Gastroesophageal sphincter (tissue), 4 donors: Measurements from ENCODE around the gene EMCN. TPM values are rescaled to one million over a fixed set of nuclear protein-coding genes. Genes with fewer than 3 reads are reported as not detected.

Experiments
- ATAC-seq: fragments of 150-250 bp; one replicate; pipeline ENCODE4 v1.9.1; 2016; ENCODE audit warnings: mild to moderate bottlenecking, moderate library complexity
- H3K27ac ChIP-seq, 4 donors: fragments of 200-600 bp; sonication (generic) in 3 of 4; 1 replicate in 3 of 4; 2 replicates in 1 of 4; pipeline ENCODE4 v1.5.1; 2016 to 2019
- H3K27me3 ChIP-seq: fragments of 200-600 bp; sonication (generic); one replicate; pipeline ENCODE4 v1.5.1; 2019
- H3K36me3 ChIP-seq, 2 donors: fragments of 200-600 bp; sonication (generic); one replicate each; pipeline ENCODE4 v1.5.1; 2019; ENCODE audit warnings: control low read depth in 1 of 2
- H3K4me1 ChIP-seq, 3 donors: fragments of 200-600 bp; sonication (generic); 1 replicate in 2 of 3; 2 replicates in 1 of 3; pipeline ENCODE4 v1.5.1; 2016 to 2019; ENCODE audit warnings: control low read depth in 2 of 3
- H3K4me3 ChIP-seq, 2 donors: fragments of 200-600 bp; sonication (generic); one replicate each; pipeline ENCODE4 v1.5.1; 2019; ENCODE audit warnings: mild to moderate bottlenecking in 1 of 2, moderate library complexity in 1 of 2
- H3K9me3 ChIP-seq, 3 donors: fragments of 200-600 bp; sonication (generic); one replicate each; pipeline ENCODE4 v1.5.1; 2017 to 2019; ENCODE audit warnings: control low read depth in 2 of 3
- CTCF ChIP-seq, 4 experiments: fragments of 200-600 bp in 2 of 4; fragments of 450-650 bp in 2 of 4; sonication (generic) in 1 of 4; IDR thresholded peaks; one replicate each; pipeline ENCODE4 v1.5.1; 2017 to 2019; ENCODE audit warnings: antibody characterized with exemption in 4 of 4, mild to moderate bottlenecking in 2 of 4, moderate library complexity in 2 of 4
- EP300 ChIP-seq: sonication (generic); formaldehyde crosslinking; IDR thresholded peaks from one replicate; pipeline ENCODE4 v1.6.1; 2017; ENCODE audit warnings: antibody characterized with exemption, mild to moderate bottlenecking
- POLR2A ChIP-seq, 2 donors: fragments of 450-650 bp; IDR thresholded peaks; one replicate each; pipeline ENCODE4 v1.6.1; 2017; ENCODE audit warnings: antibody characterized with exemption in 2 of 2, mild to moderate bottlenecking in 2 of 2, moderate library complexity in 1 of 2
- POLR2AphosphoS5 ChIP-seq: sonication (generic); formaldehyde crosslinking; IDR thresholded peaks from one replicate; pipeline ENCODE4 v1.6.1; 2017; ENCODE audit warnings: antibody characterized with exemption
- WGBS, 2 donors: methylation state at CpG; one replicate each; pipeline ENCODE4 v1.1.5; 2018; ENCODE audit warnings: low coverage in 1 of 2; 5-methylcytosine and 5-hydroxymethylcytosine counted together
- total RNA-seq, 4 donors: library from RNA; depleted of rRNA; stranded (reverse); fragments of >200 nt; gene quantifications; one replicate each; pipeline ENCODE4 v1.1.0, GENCODE V29; 2016

EMCN gene
- total RNA-seq, 4 donors from 2014 or later: 5.3 to 26.8 (median 23.1) TPM

- Histone ChIP-seq H3K27me3 (no peaks in the 10 kb centered on the region), H3K27ac (no peak overlapping the region), H3K4me1 (peaks cover 0 to 3% (median 0%) of the 10 kb centered on the region in 3 donors), H3K36me3 (no peaks in the 10 kb centered on the region), H3K9me3 (no peaks in the 10 kb centered on the region), H3K4me3 (no peak overlapping the region)
- TF ChIP-seq POLR2AphosphoS5 (no peak), POLR2A (IDR thresholded peaks at IDR 0.05) (no peak), CTCF (IDR thresholded peaks at IDR 0.05) (no peak), EP300 (no peak)
- no peak for ATAC-seq
- 75 to 80% methylated on average over 1 of the region's 1 CpG for WGBS, 2 donors
Observed at GRCh38 chr4:100362366-100362765, 155.5 kb downstream of the EMCN start.

GRCh38 chr4:100361336-100361735 is 156.5 kb downstream of the EMCN start:
- no peak overlapping the region for H3K27ac ChIP-seq
- no peaks in the 10 kb centered on the region for H3K9me3 ChIP-seq
- H3K4me1 ChIP-seq: no peaks in the 10 kb centered on the region
- TF ChIP-seq POLR2A (IDR thresholded peaks at IDR 0.05) (no peak), POLR2AphosphoS5 (no peak), EP300 (no peak), CTCF (IDR thresholded peaks at IDR 0.05) (no peak)
- 76 to 100% methylated on average over 1 of the region's 1 CpG for WGBS, 2 donors
- H3K36me3 ChIP-seq: no peaks in the 10 kb centered on the region
- no peak overlapping the region for H3K4me3 ChIP-seq
- no peak for ATAC-seq
- no peaks in the 10 kb centered on the region for H3K27me3 ChIP-seq

GRCh38 chr4:100360211-100360610 is 157.6 kb downstream of the EMCN start:
- Histone ChIP-seq H3K9me3 (no peaks in the 10 kb centered on the region), H3K27ac (no peak overlapping the region), H3K4me1 (no peaks in the 10 kb centered on the region), H3K27me3 (no peaks in the 10 kb centered on the region), H3K4me3 (no peak overlapping the region), H3K36me3 (no peaks in the 10 kb centered on the region)
- 25 to 45% methylated on average over 1 of the region's 1 CpG for WGBS, 2 donors
- no peak for ATAC-seq
- TF ChIP-seq POLR2AphosphoS5 (no peak), POLR2A (IDR thresholded peaks at IDR 0.05) (no peak), CTCF (IDR thresholded peaks at IDR 0.05) (no peak)

- Histone ChIP-seq H3K27ac (no peak overlapping the region), H3K4me1 (no peaks in the 10 kb centered on the region), H3K36me3 (no peaks in the 10 kb centered on the region), H3K9me3 (no peaks in the 10 kb centered on the region), H3K27me3 (no peaks in the 10 kb centered on the region), H3K4me3 (no peak overlapping the region)
- no peak for ATAC-seq
- TF ChIP-seq POLR2AphosphoS5 (no peak), POLR2A (IDR thresholded peaks at IDR 0.05) (no peak), CTCF (IDR thresholded peaks at IDR 0.05) (no peak), EP300 (no peak)
- WGBS, 2 donors: 19 to 25% methylated on average over 2 of the region's 2 CpGs
Observed at GRCh38 chr4:100359441-100359840, 158.4 kb downstream of the EMCN start.

- no peak for ATAC-seq
Observed at GRCh38 chr4:100357542-100357941, 160.3 kb downstream of the EMCN start.

More at GRCh38 chr4:100357542-100357941, 160.3 kb downstream of the EMCN start:
- Histone ChIP-seq H3K4me3 (no peak overlapping the region), H3K4me1 (no peaks in the 10 kb centered on the region), H3K36me3 (no peaks in the 10 kb centered on the region), H3K27me3 (no peaks in the 10 kb centered on the region), H3K9me3 (no peaks in the 10 kb centered on the region), H3K27ac (no peak overlapping the region)
- no peak for TF ChIP-seq POLR2AphosphoS5
- TF ChIP-seq POLR2A (IDR thresholded peaks at IDR 0.05): no peak
- no peak for TF ChIP-seq EP300
- no peak for TF ChIP-seq CTCF (IDR thresholded peaks at IDR 0.05)
- 77 to 90% methylated on average over 1 of the region's 1 CpG for WGBS, 2 donors
